Stomach (tissue), 4 donors: ENCODE results near the gene CRYZ.

ENCODE experiments used
- POLR2AphosphoS5 ChIP-seq, 3 donors: sonication (generic); formaldehyde crosslinking; IDR thresholded peaks; one replicate each; pipeline ENCODE4 v1.6.1; 2016; ENCODE audit warnings: antibody characterized with exemption in 3 of 3
- TF ChIP-seq, protein P1 (sequence below), 7 experiments: fragments of 450-650 bp in 4 of 7; fragments of 200-600 bp in 3 of 7; sonication (generic) in 3 of 7; IDR thresholded peaks; one replicate each; pipeline ENCODE4 v1.5.1; 2016 to 2019; ENCODE audit warnings: antibody characterized with exemption in 7 of 7, control low read depth in 2 of 7, mild to moderate bottlenecking in 1 of 7

DNA sequence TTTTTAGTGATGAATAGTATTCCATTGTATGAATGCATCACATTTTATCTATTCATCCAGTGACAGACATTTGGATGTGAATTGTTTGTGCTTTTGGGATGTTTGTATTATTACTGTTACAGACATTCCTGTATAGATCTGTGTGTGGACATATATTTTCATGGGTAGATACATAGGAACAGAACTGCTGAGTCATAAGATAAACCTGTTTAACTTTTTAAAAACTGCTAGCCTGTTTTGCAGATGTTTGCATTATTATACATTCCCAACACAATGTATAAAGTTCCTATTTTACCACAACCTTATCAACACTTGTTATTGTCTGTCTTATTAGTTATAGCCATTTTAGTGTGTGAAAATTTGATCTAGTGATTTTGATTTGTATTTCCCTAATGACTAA lies 46.9 kb upstream of the CRYZ start:
- TF ChIP-seq, protein P1, sequence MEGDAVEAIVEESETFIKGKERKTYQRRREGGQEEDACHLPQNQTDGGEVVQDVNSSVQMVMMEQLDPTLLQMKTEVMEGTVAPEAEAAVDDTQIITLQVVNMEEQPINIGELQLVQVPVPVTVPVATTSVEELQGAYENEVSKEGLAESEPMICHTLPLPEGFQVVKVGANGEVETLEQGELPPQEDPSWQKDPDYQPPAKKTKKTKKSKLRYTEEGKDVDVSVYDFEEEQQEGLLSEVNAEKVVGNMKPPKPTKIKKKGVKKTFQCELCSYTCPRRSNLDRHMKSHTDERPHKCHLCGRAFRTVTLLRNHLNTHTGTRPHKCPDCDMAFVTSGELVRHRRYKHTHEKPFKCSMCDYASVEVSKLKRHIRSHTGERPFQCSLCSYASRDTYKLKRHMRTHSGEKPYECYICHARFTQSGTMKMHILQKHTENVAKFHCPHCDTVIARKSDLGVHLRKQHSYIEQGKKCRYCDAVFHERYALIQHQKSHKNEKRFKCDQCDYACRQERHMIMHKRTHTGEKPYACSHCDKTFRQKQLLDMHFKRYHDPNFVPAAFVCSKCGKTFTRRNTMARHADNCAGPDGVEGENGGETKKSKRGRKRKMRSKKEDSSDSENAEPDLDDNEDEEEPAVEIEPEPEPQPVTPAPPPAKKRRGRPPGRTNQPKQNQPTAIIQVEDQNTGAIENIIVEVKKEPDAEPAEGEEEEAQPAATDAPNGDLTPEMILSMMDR (IDR thresholded peaks at IDR 0.05), result no peak
- TF ChIP-seq POLR2AphosphoS5 (IDR thresholded peaks at IDR 0.05), result no peak
